Kidney capillary endothelial cell (primary cell): ENCODE results near the gene NUDT19.
A peak's percentile ranks its signal among the peaks of the same experiment; 100 is the strongest.
"Not testable (repeated sequence)": the region's sequence is repeated elsewhere in the genome, so short reads cannot be mapped to it uniquely, and the experiment has no call there.

Source experiments
- DNase-seq: peaks from one replicate; pipeline ENCODE4 v3.0.0-alpha.2; 2018; ENCODE audit warnings: low spot score

The NUDT19 gene

GRCh38 chr19:32675720-32676185 is 15.9 kb upstream of the NUDT19 start, which contains the start of gene RGS9BP:
Gene RGS9BP (plus strand): TSS chr19:32675848. CDS start chr19:32676264, 416 bp downstream.
- DNase-seq = peak; percentile 42

DNA sequence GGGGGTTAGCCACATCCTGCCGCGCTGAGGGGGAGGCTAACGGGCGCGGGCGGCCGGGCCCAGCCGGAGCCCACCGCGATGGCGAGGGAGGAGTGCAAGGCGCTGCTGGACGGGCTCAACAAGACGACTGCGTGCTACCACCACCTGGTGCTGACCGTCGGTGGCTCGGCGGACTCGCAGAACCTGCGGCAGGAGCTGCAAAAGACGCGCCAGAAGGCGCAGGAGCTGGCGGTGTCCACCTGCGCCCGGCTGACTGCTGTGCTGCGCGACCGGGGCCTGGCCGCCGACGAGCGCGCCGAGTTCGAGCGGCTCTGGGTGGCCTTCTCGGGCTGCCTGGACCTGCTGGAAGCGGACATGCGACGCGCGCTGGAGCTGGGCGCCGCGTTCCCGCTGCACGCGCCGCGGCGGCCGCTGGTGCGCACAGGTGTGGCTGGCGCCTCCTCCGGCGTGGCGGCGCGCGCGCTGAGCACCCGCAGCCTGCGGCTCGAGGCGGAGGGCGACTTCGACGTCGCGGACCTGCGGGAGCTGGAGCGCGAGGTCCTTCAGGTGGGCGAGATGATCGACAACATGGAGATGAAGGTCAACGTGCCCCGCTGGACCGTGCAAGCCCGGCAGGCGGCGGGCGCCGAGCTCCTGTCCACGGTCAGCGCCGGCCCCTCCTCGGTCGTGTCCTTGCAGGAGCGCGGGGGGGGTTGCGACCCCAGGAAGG is 15.3 kb upstream of the NUDT19 start:
- no peak for DNase-seq

DNA sequence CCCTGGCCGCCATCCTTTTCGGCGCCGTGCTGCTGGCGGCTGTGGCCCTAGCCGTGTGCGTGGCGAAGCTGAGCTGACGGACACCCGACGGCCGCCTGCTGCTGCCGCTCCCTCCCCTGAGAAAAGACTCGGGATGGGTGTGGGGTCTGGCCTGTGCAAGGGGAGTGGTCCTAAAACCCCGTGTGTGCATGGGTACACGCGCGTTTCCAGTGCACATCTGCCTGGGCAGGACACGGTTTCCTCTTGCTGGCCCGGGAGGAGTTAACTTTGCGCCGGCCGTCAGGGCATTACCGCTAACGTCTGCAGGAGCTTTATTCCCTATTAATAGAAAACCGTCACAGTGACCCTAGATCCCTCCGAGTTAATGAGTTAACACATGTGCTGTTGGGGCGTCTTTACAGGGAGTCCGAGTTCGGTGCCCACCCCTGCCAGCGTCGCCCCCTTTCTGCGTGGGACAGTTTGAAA is 14.7 kb upstream of the NUDT19 start:
- no peak for DNase-seq

- DNase-seq = no peak
These were observed 14.0 kb upstream of the NUDT19 start for GRCh38 chr19:32677657-32678056.

- DNase-seq = no peak
These were observed 10.6 kb upstream of the NUDT19 start for GRCh38 chr19:32680986-32681385.

DNA sequence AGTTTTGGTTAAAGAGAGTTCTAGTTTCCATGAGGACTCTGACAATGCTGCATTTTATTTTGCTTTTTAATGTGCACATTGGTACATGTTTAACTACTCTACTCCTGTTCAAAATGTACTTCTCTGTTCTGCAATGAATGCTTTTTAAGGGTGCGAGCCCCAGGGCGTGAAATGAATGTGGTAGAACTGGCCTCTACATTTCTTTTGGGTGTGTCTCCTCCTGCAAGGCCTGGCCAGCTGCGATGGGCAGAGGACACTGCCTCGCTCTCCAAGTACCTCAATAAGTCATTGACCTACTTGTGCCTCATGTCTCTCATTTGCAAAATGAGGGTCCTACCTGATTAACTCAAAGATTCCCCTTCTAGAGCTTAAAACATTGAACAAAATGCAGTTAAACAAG is 9.3 kb upstream of the NUDT19 start:
- DNase-seq = no peak

DNA sequence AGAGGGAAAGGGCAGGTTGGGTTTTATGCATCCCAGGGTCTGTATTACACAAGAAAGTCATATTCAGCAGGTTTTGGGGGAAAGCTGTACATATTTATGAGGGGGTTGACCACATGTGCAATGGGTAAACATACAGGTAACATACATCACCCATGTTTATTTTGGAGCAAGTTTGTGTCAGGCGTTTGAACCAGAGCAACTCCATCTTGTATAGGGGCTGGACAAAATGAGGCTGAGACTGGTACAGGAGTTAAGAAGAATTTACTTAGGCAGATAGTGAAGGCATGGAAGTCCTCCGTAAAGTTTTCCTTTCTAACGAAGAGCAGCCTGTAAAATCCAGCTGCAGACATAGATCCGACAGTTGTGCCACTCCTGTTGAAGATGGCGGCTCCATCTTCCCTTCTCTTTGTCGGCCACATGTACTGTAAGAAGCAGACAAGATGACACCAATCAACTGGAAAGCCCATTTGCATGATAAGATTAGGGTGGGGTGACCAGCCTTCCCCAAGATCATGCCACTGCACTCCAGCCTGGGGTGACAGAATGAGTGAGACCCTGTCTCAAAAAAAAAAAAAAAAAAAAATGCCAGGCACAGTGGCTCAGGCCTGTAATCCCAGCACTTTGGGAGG is 4.7 kb upstream of the NUDT19 start:
- no peak for DNase-seq

DNA sequence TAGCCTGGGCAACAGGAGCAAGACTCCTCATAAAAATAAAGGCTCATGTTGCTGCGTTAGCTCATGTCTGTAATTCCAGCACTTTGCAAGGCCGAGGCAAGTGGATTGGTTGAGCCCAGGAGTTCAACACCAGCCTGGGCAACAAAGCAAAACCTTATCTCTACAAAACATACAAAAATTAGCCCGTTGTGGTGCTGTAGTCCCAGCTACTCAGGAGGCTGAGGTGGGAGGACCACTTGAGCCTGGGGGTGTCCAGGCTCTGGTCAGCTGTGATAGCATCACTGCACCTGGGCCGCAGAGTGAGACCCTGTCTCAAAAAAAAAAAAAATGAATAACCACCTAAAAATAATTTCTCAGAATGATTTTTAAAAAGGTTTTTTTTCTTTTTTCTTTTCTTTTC is 3.9 kb upstream of the NUDT19 start:
- no peak for DNase-seq

DNA sequence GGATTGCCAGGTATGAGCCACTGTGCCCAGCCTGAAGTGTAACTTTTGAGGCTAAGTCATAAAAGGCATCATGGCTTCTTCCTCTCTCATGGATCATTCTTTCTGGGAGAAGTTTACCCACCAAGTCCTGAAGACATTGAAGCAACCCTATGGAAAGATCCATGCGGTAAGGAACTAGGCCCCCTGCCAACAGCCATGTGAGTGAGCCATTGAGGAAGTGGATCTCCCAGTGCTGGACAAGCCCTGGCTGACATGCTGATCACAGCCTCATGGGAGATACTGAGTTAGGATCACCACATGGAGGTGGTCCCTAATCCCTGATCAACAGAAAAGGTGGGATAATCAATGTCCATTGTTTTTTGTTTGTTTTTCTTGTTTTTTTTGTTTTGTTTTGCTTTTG is 3.3 kb upstream of the NUDT19 start:
- no peak for DNase-seq

GRCh38 chr19:32691952-32692726 is 518 bp downstream of the NUDT19 start:
- peak; percentile 43 for DNase-seq

DNA sequence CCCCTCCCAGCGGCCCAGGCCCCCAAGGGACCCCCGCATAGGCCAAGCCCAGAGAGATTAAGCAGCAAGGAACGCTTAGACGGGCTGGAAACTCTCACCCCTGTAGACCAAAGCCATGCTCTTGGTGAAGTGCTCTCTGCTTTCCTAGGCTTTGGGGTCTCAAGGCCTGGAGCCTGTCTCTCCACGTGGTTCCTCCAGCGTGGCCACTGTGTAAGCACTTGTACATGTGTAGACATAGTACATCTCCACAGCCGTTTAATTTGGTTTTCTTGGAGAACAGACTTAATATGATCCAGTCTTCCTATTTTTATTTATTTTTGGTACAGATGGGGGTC is 1.1 kb downstream of the NUDT19 start:
- no peak for DNase-seq

DNA sequence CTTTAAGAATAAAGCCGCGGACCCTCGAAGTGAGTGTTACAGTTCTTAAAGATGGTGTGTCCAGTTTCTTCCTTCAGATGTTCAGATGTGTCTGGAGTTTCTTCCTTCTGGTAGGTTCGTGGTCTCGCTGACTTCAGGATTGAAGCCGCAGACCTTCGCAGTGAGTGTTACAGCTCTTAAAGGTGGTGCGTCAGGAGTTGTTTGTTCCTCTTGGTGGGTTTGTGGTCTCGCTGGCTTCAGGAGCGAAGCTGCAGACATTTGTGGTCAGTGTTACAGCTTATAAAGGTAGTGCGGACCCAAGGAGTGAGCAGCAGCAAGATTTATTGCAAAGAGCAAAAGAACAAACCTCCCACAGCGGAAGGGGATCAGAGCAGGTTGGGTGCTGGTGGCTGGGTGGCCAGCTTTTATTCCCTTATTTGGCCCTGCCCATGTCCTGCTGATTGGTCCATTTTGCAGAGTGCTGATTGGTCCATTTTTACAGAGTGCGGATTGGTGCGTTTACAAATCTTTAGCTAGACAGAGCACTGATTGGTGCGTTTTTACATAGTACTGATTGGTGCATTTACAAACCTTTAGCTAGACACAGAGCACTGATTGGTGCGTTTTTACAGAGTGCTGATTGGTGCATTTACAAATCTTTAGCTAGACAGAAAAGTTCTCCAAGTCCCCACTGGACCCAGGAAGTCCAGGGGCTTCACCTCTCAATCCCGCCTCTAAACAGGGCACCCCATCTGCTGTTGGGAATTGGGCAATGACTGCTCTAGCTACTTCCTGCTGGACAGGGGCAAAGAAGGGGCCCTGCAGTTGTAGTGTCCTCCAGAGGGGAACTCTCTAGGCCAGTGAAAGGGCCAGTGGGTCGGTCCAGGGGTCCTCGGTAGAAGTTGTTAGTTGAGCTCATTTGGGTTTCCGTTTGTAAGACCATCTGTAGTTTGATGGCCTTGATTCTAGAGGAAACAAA is 1.8 kb downstream of the NUDT19 start:
- not testable (repeated sequence) for DNase-seq

DNA sequence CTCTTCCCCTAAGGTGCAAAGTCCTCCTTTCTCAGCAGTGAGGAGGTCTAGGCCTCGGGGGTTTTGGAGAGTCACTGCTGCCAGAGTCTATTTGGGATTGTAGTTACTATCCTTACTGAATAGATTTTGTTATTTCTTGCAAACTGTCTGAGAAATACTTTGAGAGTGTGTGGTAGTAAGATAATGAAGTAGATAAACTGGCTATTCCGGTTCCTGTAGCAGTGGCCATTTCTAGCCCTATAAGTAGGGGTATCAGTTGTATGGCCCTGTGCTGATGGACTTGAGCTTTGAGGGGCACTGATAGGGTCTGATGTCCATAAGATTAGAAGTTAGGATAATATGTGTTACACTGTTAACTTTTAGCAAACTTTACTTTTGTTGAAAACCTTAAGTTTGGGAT is 2.7 kb downstream of the NUDT19 start:
- DNase-seq = not testable (repeated sequence)

DNA sequence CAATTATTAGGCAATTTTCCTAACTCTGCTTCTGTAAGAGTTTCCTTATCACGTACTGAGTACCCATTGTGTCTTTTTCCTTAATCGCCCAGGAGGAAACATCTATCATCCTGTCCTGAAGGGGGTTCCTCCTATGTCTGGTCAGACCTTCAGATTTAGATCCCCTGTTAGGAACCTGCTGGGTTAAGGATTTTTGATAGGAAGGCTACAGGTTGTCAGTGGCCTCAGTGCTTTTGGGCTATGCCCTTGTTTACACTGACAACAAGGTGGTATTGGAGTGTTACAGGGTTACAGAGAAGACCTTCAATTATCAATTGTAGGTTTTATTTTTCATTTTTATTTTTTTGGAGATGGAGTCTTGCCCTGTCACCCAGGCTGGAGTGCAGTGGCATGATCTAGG is 3.2 kb downstream of the NUDT19 start:
- DNase-seq = not testable (repeated sequence)

DNA sequence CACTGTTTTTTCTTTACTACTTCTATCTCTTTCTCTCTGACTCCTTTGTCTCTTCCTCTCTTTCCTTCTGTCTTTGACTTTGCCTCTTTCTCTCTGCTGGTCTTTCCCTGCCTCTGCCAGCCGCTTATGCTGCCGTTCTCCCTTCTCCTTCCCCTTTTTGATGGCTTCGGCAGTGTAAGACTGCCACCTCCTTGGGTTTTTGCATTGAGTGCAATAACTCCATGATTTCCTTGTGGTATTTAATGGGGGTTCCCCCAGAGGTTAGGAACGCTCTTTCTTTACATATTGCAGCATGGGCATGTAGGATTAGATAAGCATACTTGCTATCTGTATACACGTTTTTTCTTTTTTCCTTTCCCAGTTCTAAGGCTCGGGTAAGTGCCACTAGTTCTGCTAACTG is 3.9 kb downstream of the NUDT19 start:
- not testable (repeated sequence) for DNase-seq

DNA sequence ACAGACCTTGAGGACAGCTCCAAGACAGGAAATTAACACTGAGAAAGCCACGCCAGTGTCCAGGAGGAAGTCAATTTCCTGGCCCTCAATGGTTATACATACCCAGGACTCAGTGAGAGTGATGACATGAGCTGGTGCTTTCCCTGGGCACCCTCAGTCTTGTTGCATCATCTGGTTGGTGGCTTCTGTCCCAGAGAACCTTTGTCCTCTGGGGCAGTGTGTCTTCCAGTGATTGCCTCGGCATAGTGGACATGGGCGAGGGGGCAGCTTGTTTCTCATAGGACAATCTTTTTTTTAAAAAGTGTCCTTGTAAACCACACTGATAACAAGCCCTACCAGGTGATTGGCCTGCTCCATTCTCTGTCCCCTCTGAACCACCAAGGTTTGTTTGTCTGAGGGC is 5.2 kb downstream of the NUDT19 start:
- not testable (repeated sequence) for DNase-seq

DNA sequence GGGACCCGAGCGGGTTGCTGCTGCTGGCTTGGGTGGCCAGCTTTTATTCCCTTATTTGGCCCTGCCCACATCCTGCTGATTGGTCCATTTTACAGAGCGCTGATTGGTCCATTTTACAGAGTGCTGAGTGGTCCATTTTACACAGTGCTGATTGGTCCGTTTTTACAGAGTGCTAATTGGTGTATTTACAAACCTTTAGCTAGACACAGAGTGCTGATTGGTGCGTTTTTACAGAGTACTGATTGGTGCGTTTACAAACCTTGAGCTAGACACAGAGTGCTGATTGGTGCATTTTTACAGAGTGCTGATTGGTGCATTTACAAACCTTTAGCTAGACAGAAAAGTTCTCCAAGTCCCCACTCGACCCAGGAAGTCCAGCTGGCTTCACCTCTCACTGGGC is 8.5 kb downstream of the NUDT19 start:
- not testable (repeated sequence) for DNase-seq

DNA sequence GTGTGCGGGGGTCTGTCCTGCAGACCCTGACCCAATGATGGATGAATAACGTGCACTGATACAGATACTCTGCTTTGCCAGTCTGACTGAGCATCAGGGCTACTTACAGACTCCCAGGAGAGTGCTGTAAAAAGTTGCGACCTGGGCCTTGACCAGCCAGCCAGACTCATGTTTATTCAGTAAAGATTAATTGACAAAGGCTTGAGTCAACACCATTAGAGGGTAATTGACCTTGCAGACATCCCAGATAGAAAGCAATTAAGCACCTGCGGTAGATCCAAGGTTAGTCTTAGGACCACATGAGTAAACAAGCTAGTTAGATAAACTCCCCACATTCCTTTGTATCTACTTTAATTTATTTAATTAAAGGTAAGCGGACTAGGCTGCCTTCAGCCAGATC is 10.4 kb downstream of the NUDT19 start:
- DNase-seq = no peak

GRCh38 chr19:32704006-32704405 is 12.4 kb downstream of the NUDT19 start:
- DNase-seq = not testable (repeated sequence)

- no peak for DNase-seq
These were observed 16.8 kb downstream of the NUDT19 start for GRCh38 chr19:32708457-32708856.

DNA sequence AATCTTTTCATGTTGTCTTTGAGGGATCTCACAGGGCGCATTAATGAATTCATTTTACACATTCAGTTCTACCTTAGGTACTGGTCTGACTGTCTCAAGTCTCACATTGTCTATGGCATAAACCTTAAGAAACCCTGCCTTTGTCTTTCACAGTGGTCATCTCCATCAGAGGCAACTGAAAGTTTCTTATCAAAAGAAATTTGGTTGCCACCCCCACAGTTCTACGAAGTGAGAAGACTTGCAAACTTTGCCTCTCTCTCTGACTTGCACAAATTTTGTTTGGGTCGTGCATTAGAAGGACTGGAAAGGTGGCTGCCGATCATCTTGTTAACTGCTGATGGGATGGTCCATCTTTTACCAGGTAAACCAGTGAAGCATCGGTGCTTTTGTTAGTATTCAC is 17.4 kb downstream of the NUDT19 start:
- no peak for DNase-seq

DNA sequence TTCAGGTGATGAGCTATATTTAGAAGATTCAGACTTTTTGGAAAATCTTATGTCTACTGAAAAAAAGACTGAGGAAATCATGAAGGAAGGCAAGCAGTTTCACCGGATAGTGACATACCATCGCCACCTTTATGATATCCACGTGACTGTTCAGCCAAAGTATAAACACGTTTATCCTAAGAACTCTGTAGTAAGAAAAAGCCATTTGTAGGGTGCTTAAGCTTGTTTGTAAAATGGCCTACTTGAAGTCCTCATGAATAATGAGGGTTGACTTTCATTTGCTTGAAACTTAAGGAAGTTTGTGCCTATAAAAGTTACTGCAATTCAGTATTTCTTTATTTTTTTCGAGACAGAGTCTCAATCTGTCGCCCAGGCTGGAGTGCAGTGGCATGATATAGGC is 20.1 kb downstream of the NUDT19 start:
- DNase-seq = no peak
